ENCODE measurements around the gene PHF10. TPM values are rescaled to one million over a fixed set of nuclear protein-coding genes. Genes with fewer than 3 reads are reported as not detected.

Gene PHF10
- total and polyA plus RNA-seq, 9 donors: 37.9 to 102 (median 70.0) TPM

GRCh38 chr6:169725125-169726048, 1.1 kb upstream of the PHF10 start:
- intact Hi-C loops (cut with DNase I): loop anchor here in 1 of 4 donors (10.0 kb wide), 1 partner anchor 491 kb away; no protein-coding TSS in a partner anchor

GRCh38 chr6:169723991-169724493, 258 bp downstream of the PHF10 start:
- Histone ChIP-seq H3K27me3 (no peaks in the 10 kb centered on the region), H3K9me3 (no peaks in the 10 kb centered on the region), H3K4me3 (peak overlapping the region; percentile 69), H3K36me3 (no peaks in the 10 kb centered on the region), H3K4me1 (ENCODE audit: insufficient read depth) (peaks cover 3% of the 10 kb centered on the region), H3K27ac (peak overlapping the region; percentile 86 to 96)
- WGBS, 3 donors: 0 to 1% (median 1%) methylated on average over 17 to 53 of the region's 89 CpGs
- TF ChIP-seq CTCF (IDR thresholded peaks at IDR 0.05) (no peak), EP300 (IDR thresholded peaks at IDR 0.05) (no peak), POLR2A (IDR thresholded peaks at IDR 0.05) (no peak)
- peak in 3 of 5 donors; percentile 19 to 48 (median 37) for DNase-seq
- intact Hi-C loops (cut with DNase I): loop anchor here in 1 of 4 donors (10.0 kb wide), 1 partner anchor 489 kb away; no protein-coding TSS in a partner anchor

More at GRCh38 chr6:169725125-169726048, 1.1 kb upstream of the PHF10 start:
- Histone ChIP-seq H3K27me3 (no peaks in the 10 kb centered on the region), H3K4me1 (ENCODE audit: insufficient read depth) (peaks cover 3% of the 10 kb centered on the region), H3K36me3 (no peaks in the 10 kb centered on the region), H3K27ac (peak overlapping the region; percentile 86 to 96), H3K9me3 (no peaks in the 10 kb centered on the region), H3K4me3 (peak overlapping the region; percentile 69)
- WGBS, 3 donors: 11 to 14% (median 12%) methylated on average over 29 of the region's 29 CpGs
- DNase-seq: peak; percentile 75 to 82 (median 80)
- TF ChIP-seq CTCF (IDR thresholded peaks at IDR 0.05) (no peak), EP300 (IDR thresholded peaks at IDR 0.05) (no peak), POLR2A (IDR thresholded peaks at IDR 0.05) (no peak)

- peak; percentile 74 to 86 (median 82) for DNase-seq
- no peaks in the 10 kb centered on the region for H3K36me3 ChIP-seq
- H3K4me3 ChIP-seq: peak overlapping the region; percentile 77
- peak overlapping the region; percentile 56 to 96 for H3K27ac ChIP-seq
- H3K27me3 ChIP-seq: no peaks in the 10 kb centered on the region
- no peaks in the 10 kb centered on the region for H3K9me3 ChIP-seq
- H3K4me1 ChIP-seq (ENCODE audit: insufficient read depth): peaks cover 3% of the 10 kb centered on the region
- no peak for TF ChIP-seq CTCF (IDR thresholded peaks at IDR 0.05)
- WGBS, 3 donors: 0 to 1% (median 1%) methylated on average over 25 to 70 of the region's 70 CpGs
- intact Hi-C loops (cut with DNase I): loop anchor here in 1 of 4 donors (10.0 kb wide), 1 partner anchor 489 kb away; no protein-coding TSS in a partner anchor
These were observed 945 bp downstream of the PHF10 start for GRCh38 chr6:169723200-169723909.
